T47D (cell line): ENCODE data around the gene OSGEP.

ENCODE experiments used
- DNase-seq, 2 experiments: peaks; one replicate each; pipeline versions ENCODE4 v3.0.0 to v3.0.0-alpha.2; 2011 to 2012; ENCODE audit warnings: low read depth in 1 of 2, low spot score in 1 of 2
- JUND ChIP-seq: IDR thresholded peaks from 2 replicates; pipeline ENCODE4 v1.6.1; 2012; ENCODE audit warnings: low read depth
- in situ Hi-C: cut with HindIII; loops from 2 replicates; pipeline ENCODE4 v1.10.0; 2016; ENCODE audit warnings: low sequenced_read_pairs, low pct_unique_long_range_greater_than_20kb

Gene OSGEP

GRCh38 chr14:20486684-20487395 lies 32.2 kb upstream of the OSGEP start:
- in situ Hi-C loops = no loop called here
- no peak for TF ChIP-seq JUND
- no peak for DNase-seq

GRCh38 chr14:20485900-20486299 lies 31.3 kb upstream of the OSGEP start:
- TF ChIP-seq JUND = no peak
- in situ Hi-C loops = no loop called here
- no peak for DNase-seq

- no peak for DNase-seq
- in situ Hi-C loops = no loop called here
- no peak for TF ChIP-seq JUND
These were observed 27.8 kb upstream of the OSGEP start for GRCh38 chr14:20482382-20482781.

GRCh38 chr14:20478894-20479293 lies 24.3 kb upstream of the OSGEP start:
- no peak for DNase-seq
- TF ChIP-seq JUND = no peak
- in situ Hi-C loops = no loop called here

GRCh38 chr14:20477211-20477876 lies 22.7 kb upstream of the OSGEP start:
- in situ Hi-C loops = no loop called here
- no peak for DNase-seq
- TF ChIP-seq JUND = no peak

GRCh38 chr14:20476776-20477175 lies 22.2 kb upstream of the OSGEP start:
- no peak for DNase-seq
- no peak for TF ChIP-seq JUND
- in situ Hi-C loops = no loop called here

GRCh38 chr14:20472536-20473169 lies 18.0 kb upstream of the OSGEP start:
- DNase-seq = no peak
- no peak for TF ChIP-seq JUND
- in situ Hi-C loops = no loop called here

GRCh38 chr14:20470603-20470901 lies 15.9 kb upstream of the OSGEP start:
- in situ Hi-C loops = no loop called here
- TF ChIP-seq JUND = no peak
- no peak for DNase-seq

GRCh38 chr14:20469890-20470602 lies 15.4 kb upstream of the OSGEP start:
- peak in 1 of 2 experiments; percentile 36 for DNase-seq
- in situ Hi-C loops = no loop called here
- TF ChIP-seq JUND = no peak

GRCh38 chr14:20469242-20469889 lies 14.8 kb upstream of the OSGEP start, which contains the start of gene PNP:
PNP (plus strand) TSS chr14:20469406; CDS start chr14:20469525, 119 bp downstream.
- in situ Hi-C loops = no loop called here
- TF ChIP-seq JUND = no peak
- peak; percentile 82 to 90 for DNase-seq

GRCh38 chr14:20468764-20469241 lies 14.2 kb upstream of the OSGEP start:
- in situ Hi-C loops = no loop called here
- no peak for TF ChIP-seq JUND
- no peak for DNase-seq
